Mucosa of gallbladder (tissue), 1 donor: ENCODE measurements around the gene SPOPL. TPM values are rescaled to one million over a fixed set of nuclear protein-coding genes. Genes with fewer than 3 reads are reported as not detected.
A peak's percentile ranks its signal among the peaks of the same experiment; 100 is the strongest.
"Not testable (repeated sequence)": the region's sequence is repeated elsewhere in the genome, so short reads cannot be mapped to it uniquely, and the experiment has no call there.

ENCODE experiments used
- DNase-seq: peaks from one replicate; pipeline ENCODE4 v3.0.0-alpha.2; 2020; ENCODE audit warnings: low spot score
- total RNA-seq: library from RNA; stranded (reverse); gene quantifications from one replicate; pipeline ENCODE4 v1.2.1, GENCODE V29; 2021
- donor health status: DM: no; HTN: no; CAD: no.

SPOPL gene
- total RNA-seq: 29.2 TPM

DNA sequence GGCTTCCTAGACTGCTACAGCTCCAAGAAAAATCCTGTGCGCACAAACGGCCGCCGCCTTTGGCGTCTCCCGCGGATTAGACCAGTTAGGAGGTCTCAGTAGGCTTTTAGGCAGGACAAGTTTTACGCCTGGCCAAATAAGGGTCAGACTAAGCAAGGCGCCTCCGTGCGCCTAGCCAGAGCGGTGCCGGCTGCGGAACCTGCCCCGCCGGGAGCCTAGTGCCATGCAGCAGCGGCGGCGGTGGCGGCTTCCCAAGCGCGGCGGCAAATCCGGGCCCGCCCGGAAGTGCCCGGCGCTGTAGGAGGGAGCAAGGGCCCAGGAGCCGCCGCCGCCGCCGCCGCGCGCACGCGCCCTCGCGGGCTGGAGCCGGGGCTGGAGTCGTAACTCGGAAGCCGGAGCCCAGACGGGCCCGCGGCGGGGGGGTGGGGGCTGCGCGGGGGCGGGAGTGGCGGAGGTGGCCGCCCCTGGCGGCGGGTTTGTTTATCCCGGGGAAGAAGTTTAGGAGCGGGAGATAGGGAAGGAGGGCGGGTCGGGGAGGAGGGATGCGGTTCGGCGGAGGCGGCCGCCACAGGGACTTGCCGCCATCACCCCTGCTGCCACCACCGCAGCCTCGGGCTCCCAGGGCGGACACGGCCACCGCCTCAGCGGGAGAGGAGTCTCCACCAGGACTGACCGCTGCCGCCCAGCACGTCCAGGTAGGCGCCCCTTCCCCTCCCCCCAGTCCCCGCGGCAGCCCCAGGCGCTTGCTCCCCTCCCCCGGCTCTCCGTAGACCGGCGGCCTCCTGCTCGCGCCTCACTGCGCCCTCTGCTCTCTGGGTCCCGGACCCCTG lies at the start of gene SPOPL:
TSS of gene SPOPL (plus strand) at position 346 of the 830 bp plus-strand sequence. CDS start 48,447 bp downstream, outside the sequence.
- peak; percentile 92 for DNase-seq

GRCh38 chr2:138452324-138452723 lies 49.2 kb upstream of the SPOPL start:
- no peak for DNase-seq

DNA sequence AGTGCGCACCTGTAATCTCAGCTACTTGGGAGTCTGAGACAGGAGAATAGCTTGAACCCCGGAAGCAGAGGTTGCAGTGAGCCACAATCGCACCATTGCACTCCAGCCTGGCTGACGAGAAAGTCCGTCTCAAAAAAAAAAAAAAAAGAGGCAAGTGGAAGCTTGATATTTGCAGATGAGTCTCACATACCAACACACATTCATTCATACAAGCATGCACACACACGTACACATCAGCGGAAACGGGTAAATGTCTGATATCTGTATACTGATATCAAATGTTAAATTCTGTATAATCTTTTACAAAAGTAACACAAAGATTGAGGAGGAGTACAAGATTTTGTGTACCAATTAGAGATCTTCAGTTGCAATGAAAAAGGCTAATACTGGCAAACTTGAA lies 47.8 kb upstream of the SPOPL start:
- no peak for DNase-seq

DNA sequence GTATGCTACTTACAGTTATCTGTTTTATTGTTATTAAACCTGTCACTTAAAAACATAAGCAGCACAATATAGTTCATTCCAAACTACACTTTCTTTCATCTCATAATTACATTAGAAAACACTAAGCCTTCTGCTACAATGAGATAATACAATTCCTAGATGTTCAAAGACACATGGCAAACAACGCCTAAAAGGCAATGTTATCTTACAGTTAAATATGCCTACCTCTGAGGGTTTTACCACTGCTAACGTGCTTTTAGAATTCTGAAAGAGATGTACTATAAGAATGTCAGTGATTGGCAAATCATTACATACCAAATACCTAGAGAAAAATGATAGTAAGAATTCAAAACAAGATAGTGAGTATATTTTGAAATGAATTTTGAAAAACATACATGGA lies 46.8 kb upstream of the SPOPL start:
- DNase-seq: no peak

DNA sequence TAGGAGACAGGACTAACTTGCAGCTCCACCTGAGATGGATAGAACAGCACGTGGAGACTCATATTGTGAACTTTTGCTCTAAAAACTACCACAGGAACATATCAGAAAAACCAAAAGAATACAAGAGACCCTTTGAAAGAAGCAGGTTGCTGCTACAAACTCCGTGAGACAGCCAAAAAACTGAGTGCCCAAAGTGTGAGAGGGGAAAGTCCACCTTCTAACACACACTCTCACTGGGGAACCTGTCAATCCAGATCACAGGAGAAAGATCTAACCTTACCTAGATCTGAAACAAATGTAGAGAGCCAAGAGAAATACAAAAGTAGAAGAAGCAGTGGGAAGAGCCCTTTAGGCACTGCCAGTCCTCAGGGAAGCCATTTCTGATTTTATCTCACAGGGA lies 46.3 kb upstream of the SPOPL start:
- no peak for DNase-seq

GRCh38 chr2:138455691-138456090 lies 45.9 kb upstream of the SPOPL start:
- no peak for DNase-seq

- DNase-seq: not testable (repeated sequence)
These were observed 38.9 kb upstream of the SPOPL start for GRCh38 chr2:138462689-138463088.

GRCh38 chr2:138468617-138469016 lies 33.0 kb upstream of the SPOPL start:
- no peak for DNase-seq

DNA sequence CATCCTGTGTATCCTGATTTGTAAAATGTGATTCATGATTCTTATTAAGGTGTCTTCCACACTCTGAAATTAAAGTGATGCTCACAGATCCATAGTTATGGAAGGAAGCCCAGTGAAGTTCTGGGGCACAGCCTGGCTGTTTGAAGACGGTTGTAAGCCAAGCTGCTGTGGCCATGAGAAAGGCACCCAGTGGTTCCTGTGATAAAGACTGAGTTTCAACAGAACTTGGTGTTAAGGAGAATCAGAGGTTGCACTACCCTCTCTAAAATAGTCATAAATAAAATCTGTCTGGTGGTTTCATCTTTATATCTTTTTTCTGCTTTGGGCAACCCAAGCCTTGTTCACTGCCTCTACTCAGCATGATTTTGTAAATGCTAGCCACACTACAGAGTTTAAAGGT lies 32.2 kb upstream of the SPOPL start:
- no peak for DNase-seq

DNA sequence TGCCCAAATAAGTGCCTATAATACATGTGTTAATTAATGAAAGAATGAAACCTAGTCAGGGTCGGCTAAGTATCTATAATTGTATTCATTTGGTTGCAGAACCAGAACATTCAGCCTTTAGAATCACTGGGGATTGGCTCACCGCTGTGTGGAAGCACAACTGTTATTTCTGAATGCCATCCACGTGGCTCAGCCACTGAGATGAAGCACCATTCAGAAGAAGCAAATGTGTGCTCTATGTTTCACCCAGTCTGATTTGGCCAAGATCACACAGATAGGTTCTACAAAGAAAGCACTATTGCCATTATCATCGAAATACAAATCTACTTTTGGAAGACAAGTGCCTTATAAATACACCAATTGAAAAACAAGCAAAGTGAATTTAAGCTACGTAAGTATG lies 30.6 kb upstream of the SPOPL start:
- no peak for DNase-seq

- no peak for DNase-seq
These were observed 27.3 kb upstream of the SPOPL start for GRCh38 chr2:138474100-138474825.

DNA sequence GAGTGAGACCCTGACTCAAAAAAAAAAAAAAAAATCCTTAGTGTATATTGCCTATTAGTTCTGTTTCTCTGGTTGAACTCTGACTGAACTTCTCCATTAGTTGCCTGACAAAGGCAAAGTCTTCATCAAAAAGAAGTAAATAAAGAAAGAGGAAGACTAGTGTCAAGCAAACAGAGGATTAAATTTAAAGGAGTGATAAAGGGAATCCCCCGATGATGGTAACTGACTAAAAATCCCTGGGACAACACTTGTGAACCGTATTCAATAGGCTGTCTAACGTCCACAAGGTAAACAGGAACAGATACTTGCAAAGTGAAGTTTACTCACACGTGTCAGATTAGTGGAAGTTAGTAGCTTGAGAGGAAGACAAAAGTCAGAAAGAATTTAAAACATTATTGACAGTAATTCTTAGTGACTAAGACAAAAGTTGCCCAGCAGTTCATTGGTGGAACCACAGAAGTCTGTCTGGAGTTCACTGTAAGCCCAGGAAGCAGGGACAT lies 26.2 kb upstream of the SPOPL start:
- no peak for DNase-seq

DNA sequence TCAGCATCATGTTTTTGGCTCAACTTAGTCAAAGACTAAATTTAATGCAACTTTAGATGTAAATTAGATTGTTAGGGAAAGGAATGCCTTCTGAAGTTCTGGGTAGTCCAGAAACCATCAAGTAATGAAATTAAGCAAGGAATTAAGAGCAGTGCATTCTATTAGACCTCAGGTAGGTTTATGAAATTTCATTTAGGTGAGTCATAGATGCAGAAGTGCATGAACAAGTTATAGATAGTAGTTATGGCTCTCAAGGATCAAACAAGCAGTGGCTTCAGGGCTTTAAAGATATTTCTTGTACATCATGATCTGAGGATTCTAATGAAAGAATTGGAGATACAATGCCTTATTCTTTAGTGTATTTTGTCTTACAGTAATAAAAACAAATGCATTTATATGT lies 25.4 kb upstream of the SPOPL start:
- no peak for DNase-seq

- no peak for DNase-seq
These were observed 24.6 kb upstream of the SPOPL start for GRCh38 chr2:138476940-138477339.

DNA sequence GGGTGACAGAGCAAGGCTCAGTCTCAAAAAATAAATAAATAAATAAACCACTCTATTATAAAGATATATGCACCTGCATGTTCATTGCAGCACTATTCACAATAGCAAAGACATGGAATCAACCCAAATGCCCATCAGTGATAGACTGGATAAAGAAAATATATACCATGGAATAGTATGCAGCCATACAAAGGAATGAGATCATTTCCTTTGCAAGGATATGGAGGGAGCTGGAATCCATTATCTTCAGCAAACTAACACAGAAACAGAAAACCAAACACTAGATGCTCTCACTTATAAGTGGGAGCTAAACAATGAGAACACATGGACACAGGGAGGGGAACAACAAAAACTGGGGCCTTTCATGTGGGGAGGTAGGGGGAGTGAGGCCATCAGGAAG lies 18.8 kb upstream of the SPOPL start:
- DNase-seq: not testable (repeated sequence)

DNA sequence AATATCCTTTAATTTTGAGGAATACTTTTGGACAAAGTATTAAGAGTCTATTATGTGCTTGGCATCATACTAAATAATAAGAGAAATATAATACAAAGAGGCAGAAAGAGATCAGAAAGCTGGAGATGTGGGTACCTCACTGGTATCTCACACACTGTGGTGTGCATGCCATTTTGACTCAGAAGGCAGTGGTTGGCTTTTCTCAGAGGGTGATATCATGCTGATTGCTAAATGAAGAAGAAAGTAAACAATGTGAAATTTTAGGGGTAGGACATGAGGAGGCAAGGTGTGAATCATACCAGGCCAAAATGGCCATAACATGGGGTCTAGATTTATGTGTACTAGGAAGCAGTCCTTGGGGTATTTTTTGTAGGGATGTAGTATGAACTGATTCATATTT lies 16.6 kb upstream of the SPOPL start:
- no peak for DNase-seq

GRCh38 chr2:138486363-138487198 lies 15.0 kb upstream of the SPOPL start:
- DNase-seq: no peak

- DNase-seq: no peak
These were observed 10.7 kb upstream of the SPOPL start for GRCh38 chr2:138490673-138491494.

GRCh38 chr2:138491495-138491862 lies 10.1 kb upstream of the SPOPL start:
- no peak for DNase-seq

DNA sequence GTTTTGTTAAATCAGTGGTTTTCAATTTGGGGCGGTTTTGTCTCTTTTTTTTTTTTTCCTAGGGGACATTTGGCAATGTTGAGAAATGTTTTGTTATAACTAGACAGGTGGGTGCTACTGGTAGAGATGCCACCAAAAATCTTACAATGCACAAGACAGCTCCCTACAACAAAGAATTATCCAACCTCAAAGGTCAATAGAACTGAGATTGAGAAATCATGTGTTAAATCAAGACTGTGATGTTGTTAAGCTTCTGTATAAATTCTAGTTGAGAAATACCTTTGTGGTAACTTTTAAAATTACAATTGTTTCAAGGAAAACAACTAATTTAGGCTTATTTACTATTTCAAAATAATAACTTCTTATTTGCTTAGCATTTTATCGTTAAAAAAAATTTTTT lies 9.4 kb upstream of the SPOPL start:
- no peak for DNase-seq

DNA sequence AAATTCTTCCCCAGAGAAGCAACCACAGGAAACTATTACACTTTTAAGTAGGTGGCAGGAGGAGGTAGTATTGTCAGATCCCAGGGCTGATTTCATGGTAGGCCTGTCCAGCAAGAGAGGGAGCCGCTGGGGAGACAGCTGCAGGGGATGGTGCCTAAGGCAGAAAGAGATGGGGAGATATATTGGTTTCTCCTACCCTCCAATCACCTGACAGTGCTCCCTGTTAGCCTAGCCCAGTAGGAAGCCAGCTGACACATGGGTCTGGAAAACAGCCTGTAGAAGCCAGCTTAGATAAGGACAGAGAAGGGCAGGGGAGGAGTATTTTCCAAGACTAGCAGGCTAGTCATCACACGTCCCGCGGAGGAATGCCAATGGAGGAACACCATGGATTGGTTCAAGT lies 8.2 kb upstream of the SPOPL start:
- DNase-seq: no peak
